GM18951 (cell line): ENCODE data around the gene CCM2.

Experiments used
- POLR2A ChIP-seq: IDR thresholded peaks from 4 replicates; pipeline ENCODE4 v1.6.1; 2011; ENCODE audit warnings: mild to moderate bottlenecking; ENCODE audit not compliant: insufficient read length, insufficient read depth; ENCODE audit errors: extremely low read depth
- in situ Hi-C: fragments of 300-500 bp; cut with MboI; formaldehyde crosslinking; loops from one replicate; pipeline ENCODE4 v1.12.0; 2022; ENCODE audit warnings: low sequenced_read_pairs, mixed read lengths, inconsistent platforms; ENCODE audit not compliant: unreplicated experiment

Gene CCM2

DNA sequence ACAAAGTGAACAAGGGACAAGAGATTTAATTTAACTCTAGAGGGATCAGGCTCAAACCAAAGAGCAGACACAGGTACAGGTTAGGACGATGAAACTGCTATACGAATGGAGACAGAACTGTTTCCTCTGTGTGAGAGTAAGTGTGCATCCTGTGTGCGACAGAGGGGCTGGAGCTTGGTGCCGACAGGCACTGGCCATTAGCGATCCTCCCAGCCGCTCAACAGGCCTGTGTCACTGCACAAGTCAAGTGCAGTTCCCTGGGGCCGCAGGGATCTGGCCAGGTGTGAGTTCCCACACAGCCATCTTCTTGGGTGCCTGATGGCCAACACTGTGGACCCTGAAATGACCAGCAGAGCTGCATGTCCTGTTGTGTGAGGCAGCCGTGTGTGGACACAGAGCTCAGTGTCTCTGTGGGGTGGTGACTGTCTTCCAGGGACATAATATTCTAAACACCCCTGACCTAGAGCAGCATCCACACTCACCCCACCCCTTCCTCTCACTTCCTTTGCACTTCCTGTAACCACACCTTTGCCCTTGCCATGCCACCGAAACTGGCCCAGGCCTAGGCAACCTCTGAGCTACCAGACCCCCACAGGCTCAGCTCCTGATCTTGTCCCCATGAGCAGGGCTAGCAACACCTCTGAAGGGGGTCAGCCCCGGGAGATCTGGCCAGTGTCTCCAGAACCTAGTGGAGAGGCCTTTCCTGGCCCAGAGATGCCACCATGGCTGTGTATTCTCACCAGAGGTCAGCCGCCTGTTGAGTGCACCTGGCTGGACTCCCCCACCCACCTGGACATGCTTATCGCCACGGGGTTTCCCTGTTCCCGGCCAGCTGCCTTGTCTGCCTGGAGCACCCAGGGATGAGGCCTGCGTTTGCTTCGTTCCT, 123.2 kb downstream of the CCM2 start:
- TF ChIP-seq POLR2A = no peak
- in situ Hi-C loops = no loop called here

DNA sequence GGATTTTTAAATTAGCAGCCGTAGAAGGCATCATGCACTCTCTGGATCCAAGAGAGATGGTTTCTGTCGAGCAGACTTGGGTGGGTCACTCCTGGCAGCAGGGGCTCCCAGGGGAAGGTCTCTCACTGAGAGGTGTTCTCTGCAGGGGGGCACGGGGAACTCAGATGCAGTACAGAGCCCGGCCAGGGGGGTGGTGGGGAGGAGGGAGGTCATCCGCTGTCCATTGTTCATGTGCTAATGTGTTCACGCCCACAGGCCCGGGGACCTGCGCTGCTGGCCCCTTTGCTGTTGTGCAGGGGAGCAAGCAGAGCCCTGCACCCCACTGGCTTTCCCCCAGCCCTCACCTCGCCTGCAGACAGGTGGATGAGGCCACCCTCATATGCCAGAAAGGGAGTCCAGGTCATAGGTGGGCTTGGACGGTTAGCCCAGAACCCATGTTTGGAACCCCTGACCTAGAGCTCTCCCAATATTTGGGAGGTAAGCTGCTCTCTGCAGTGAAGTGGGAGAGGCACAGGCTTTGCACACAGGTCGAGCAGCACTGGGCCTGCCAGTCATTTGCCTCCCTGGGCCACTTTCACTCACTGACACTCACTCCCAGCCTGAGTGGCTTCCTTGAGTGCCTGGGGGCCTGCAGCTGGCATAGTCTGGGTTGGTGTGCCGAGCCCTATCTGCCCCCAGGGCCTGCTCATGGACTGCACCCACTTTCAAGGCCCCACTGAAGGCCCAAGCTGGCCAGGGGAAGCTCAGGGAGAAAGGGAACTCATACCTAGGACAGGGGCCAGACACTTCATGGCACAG, 124.1 kb downstream of the CCM2 start:
- TF ChIP-seq POLR2A = no peak
- in situ Hi-C loops = no loop called here

DNA sequence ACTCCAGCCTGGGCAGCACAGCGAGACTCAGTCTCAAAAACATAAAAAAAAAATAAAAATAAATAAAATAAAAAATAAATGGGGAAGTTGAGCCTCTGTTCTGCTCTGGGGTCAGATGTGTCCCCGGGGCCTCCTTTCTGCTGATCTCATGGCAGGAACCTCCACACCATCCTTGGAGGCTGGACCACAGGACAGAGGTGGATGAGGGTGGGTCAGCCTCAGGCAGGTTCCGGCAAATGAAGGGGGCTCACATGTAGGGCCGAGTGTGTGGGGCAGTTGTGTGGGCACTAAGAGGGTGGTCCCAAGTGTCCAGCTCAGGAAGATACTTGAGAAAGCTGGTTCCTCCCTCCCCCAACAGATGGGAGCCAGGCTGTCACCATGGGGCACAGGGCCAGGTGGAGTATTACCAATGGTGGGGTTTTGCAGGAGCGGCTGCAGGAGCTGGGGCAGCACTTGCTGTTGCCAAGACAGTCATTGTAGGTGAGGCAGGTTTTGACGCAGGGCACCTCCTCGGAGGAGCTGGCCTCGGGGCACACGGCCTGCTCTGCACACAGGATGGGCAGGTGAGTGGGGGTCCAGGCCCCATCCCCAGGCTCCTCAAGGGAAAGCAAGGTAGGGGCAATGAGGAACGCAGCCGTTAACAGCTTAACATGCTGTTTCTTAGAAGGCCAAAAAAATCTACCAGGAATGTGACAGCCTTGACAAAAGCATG, 125.3 kb downstream of the CCM2 start:
- TF ChIP-seq POLR2A = no peak
- in situ Hi-C loops = loop anchor here (25.0 kb wide), 1 partner anchor 538 kb away; the partner anchor contains the start of gene TMED4
